ENCODE measurements around the gene SEC14L6. TPM values are rescaled to one million over a fixed set of nuclear protein-coding genes. Genes with fewer than 3 reads are reported as not detected.

The SEC14L6 gene
- polyA plus RNA-seq, 3 donors, result not detected

- no peaks in the 10 kb centered on the region for H3K79me2 ChIP-seq (ENCODE audit: insufficient read depth, low read length)
- no peak for TF ChIP-seq CTCF (IDR thresholded peaks at IDR 0.05)
- intact Hi-C loops (cut with micrococcal nuclease), result no loop called here
These were observed 9.3 kb downstream of the SEC14L6 start for GRCh38 chr22:30537083-30537731.

GRCh38 chr22:30535182-30535581 is 11.4 kb downstream of the SEC14L6 start:
- no peak overlapping the region for H3K27ac ChIP-seq (ENCODE audit: low read depth in 1 of 2, low read length in 2 of 2)
- no peak overlapping the region for H3K27ac Mint-ChIP-seq
- no peak overlapping the region for H3K4me3 Mint-ChIP-seq
- intact Hi-C loops (cut with micrococcal nuclease), result no loop called here
- whole genome bisulfite sequencing (ENCODE audit: insufficient coverage), result 98% methylated on average over 4 of the region's 4 CpGs
- peaks cover 5 to 12% (median 11%) of the 10 kb centered on the region in 3 donors for H3K27me3 Mint-ChIP-seq (ENCODE audit: low read depth in 3 of 3)
- H3K9me3 ChIP-seq (replicated peaks in 1 of 2; ENCODE audit: control insufficient read depth in 1 of 2, insufficient read depth in 1 of 2, low read length in 2 of 2), result no peaks in the 10 kb centered on the region
- TF ChIP-seq CTCF (IDR thresholded peaks at IDR 0.05), result no peak
- no peaks in the 10 kb centered on the region for H3K36me3 ChIP-seq (replicated peaks in 1 of 2; ENCODE audit: control insufficient read depth in 1 of 2, insufficient read depth in 2 of 2, low read length in 2 of 2)
- no peaks in the 10 kb centered on the region for H3K4me1 ChIP-seq (ENCODE audit: control insufficient read depth in 1 of 2, insufficient read depth in 2 of 2, low read length in 2 of 2)
- no peak for DNase-seq
- H4K20me1 ChIP-seq (ENCODE audit: insufficient read depth, low read length), result no peaks in the 10 kb centered on the region
- H3K36me3 Mint-ChIP-seq, result no peaks in the 10 kb centered on the region
- no peaks in the 10 kb centered on the region for H3K79me2 ChIP-seq (ENCODE audit: insufficient read depth, low read length)
- no peak overlapping the region for H3K4me2 ChIP-seq (replicated peaks; ENCODE audit: extremely low read depth, low read length, poor library complexity, severe bottlenecking)
- H3K4me3 ChIP-seq (replicated peaks in 1 of 3; ENCODE audit: low read depth in 2 of 3, low read length in 3 of 3), result no peak overlapping the region
- H2AFZ ChIP-seq (ENCODE audit: insufficient read depth, low read depth, low read length, poor library complexity, severe bottlenecking), result no peak overlapping the region
- H3K9ac ChIP-seq (ENCODE audit: insufficient read depth, low read length, poor library complexity, severe bottlenecking), result no peak overlapping the region
- no peaks in the 10 kb centered on the region for H3K9me3 Mint-ChIP-seq
- peaks cover 0 to 2% of the 10 kb centered on the region in 2 donors for H3K27me3 ChIP-seq (ENCODE audit: control insufficient read depth in 2 of 2, insufficient read depth in 2 of 2, low read length in 2 of 2)
- no peaks in the 10 kb centered on the region for H3K4me1 Mint-ChIP-seq

More at GRCh38 chr22:30537083-30537731, 9.3 kb downstream of the SEC14L6 start:
- Histone ChIP-seq H4K20me1 (ENCODE audit: insufficient read depth, low read length) (no peaks in the 10 kb centered on the region), H3K9me3 (replicated peaks in 1 of 2; ENCODE audit: control insufficient read depth in 1 of 2, insufficient read depth in 1 of 2, low read length in 2 of 2) (no peaks in the 10 kb centered on the region), H3K4me2 (replicated peaks; ENCODE audit: extremely low read depth, low read length, poor library complexity, severe bottlenecking) (no peak overlapping the region), H3K27ac (ENCODE audit: low read depth in 1 of 2, low read length in 2 of 2) (no peak overlapping the region), H3K9ac (ENCODE audit: insufficient read depth, low read length, poor library complexity, severe bottlenecking) (no peak overlapping the region), H3K27me3 (ENCODE audit: control insufficient read depth in 2 of 2, insufficient read depth in 2 of 2, low read length in 2 of 2) (peaks cover 11 to 21% of the 10 kb centered on the region in 2 donors), H3K36me3 (replicated peaks in 1 of 2; ENCODE audit: control insufficient read depth in 1 of 2, insufficient read depth in 2 of 2, low read length in 2 of 2) (no peaks in the 10 kb centered on the region), H2AFZ (ENCODE audit: insufficient read depth, low read depth, low read length, poor library complexity, severe bottlenecking) (no peak overlapping the region), H3K4me1 (ENCODE audit: control insufficient read depth in 1 of 2, insufficient read depth in 2 of 2, low read length in 2 of 2) (no peaks in the 10 kb centered on the region), H3K4me3 (replicated peaks in 1 of 3; ENCODE audit: low read depth in 2 of 3, low read length in 3 of 3) (no peak overlapping the region)
- Mint-ChIP-seq H3K27me3 (ENCODE audit: low read depth in 3 of 3) (peaks cover 21 to 28% (median 27%) of the 10 kb centered on the region in 3 donors), H3K9me3 (peaks cover 0 to 2% (median 0%) of the 10 kb centered on the region in 7 donors), H3K4me3 (no peak overlapping the region), H3K36me3 (no peaks in the 10 kb centered on the region), H3K27ac (no peak overlapping the region), H3K4me1 (no peaks in the 10 kb centered on the region)
- WGBS (ENCODE audit: insufficient coverage), result 94% methylated on average over 5 of the region's 9 CpGs
- no peak for DNase-seq

All from CD14-positive monocyte (primary cell).